DOHH2 (cell line): ENCODE results near the gene CRTC2.

Source experiments
- H3F3A ChIP-seq: fragments of 200-600 bp; sonication (generic), shearing (Covaris generic); 2 replicates; pipeline ENCODE4 v1.6.0; 2016; ENCODE audit warnings: antibody characterized with exemption, mild to moderate bottlenecking; ENCODE audit not compliant: control insufficient read depth, insufficient read depth
- H3K27ac ChIP-seq: fragments of 200-600 bp; sonication (generic); 2 replicates; pipeline ENCODE4 v1.5.1; 2014; ENCODE audit warnings: low read depth, mild to moderate bottlenecking, low read length, moderate library complexity
- H3K27me3 ChIP-seq: fragments of 200-600 bp; sonication (generic); 2 replicates; pipeline ENCODE4 v1.6.1; 2014; ENCODE audit warnings: mild to moderate bottlenecking, low read length, mixed read lengths; ENCODE audit not compliant: control insufficient read depth
- H3K36me3 ChIP-seq: fragments of 200-600 bp; sonication (generic); 2 replicates; pipeline ENCODE4 v1.6.1; 2014; ENCODE audit warnings: mild to moderate bottlenecking, low read length, moderate library complexity, mixed read lengths; ENCODE audit not compliant: control insufficient read depth
- H3K4me1 ChIP-seq: fragments of 200-600 bp; sonication (generic); 2 replicates; pipeline ENCODE4 v1.6.1; 2014; ENCODE audit warnings: mild to moderate bottlenecking, low read length, mixed read lengths; ENCODE audit not compliant: control insufficient read depth
- H3K4me2 ChIP-seq: fragments of 200-600 bp; sonication (generic); 2 replicates; pipeline ENCODE4 v1.6.0; 2014; ENCODE audit warnings: mild to moderate bottlenecking, low read length, moderate library complexity
- H3K4me3 ChIP-seq: fragments of 200-600 bp; sonication (generic); 2 replicates; pipeline ENCODE4 v1.5.1; 2014; ENCODE audit warnings: mild to moderate bottlenecking, low read length, mixed read lengths
- H3K79me2 ChIP-seq: fragments of 200-600 bp; sonication (generic); 2 replicates; pipeline ENCODE4 v1.6.1; 2014; ENCODE audit warnings: mild to moderate bottlenecking, low read length, mixed read lengths; ENCODE audit not compliant: control insufficient read depth
- H3K9me2 ChIP-seq: fragments of 200-600 bp; sonication (generic); replicated peaks from 2 replicates; pipeline ENCODE4 v1.6.1; 2014; ENCODE audit warnings: mild to moderate bottlenecking, low read length, mixed read lengths; ENCODE audit not compliant: control insufficient read depth
- H3K9me3 ChIP-seq: fragments of 200-600 bp; sonication (generic); 2 replicates; pipeline ENCODE4 v1.6.1; 2014; ENCODE audit warnings: antibody characterized with exemption, low read length, mixed read lengths; ENCODE audit not compliant: control insufficient read depth, insufficient read depth
- H4K20me1 ChIP-seq: fragments of 200-600 bp; sonication (generic); 2 replicates; pipeline ENCODE4 v1.6.0; 2014; ENCODE audit warnings: low read depth, mild to moderate bottlenecking, antibody characterized with exemption, low read length, moderate library complexity; ENCODE audit not compliant: control insufficient read depth, insufficient read depth
- EZH2phosphoT487 ChIP-seq: fragments of 200-600 bp; sonication (generic); IDR thresholded peaks from 2 replicates; pipeline ENCODE4 v1.6.1; 2017; ENCODE audit warnings: borderline replicate concordance, mild to moderate bottlenecking, antibody characterized with exemption, low read length, moderate library complexity, mixed read lengths
- TF ChIP-seq, protein P1 (sequence below): fragments of 200-600 bp; sonication (generic); IDR thresholded peaks from one replicate; pipeline ENCODE4 v1.5.1; 2014; ENCODE audit warnings: antibody characterized with exemption, mild to moderate bottlenecking, low read depth, low read length; ENCODE audit not compliant: poor library complexity, severe bottlenecking

CRTC2 gene

DNA sequence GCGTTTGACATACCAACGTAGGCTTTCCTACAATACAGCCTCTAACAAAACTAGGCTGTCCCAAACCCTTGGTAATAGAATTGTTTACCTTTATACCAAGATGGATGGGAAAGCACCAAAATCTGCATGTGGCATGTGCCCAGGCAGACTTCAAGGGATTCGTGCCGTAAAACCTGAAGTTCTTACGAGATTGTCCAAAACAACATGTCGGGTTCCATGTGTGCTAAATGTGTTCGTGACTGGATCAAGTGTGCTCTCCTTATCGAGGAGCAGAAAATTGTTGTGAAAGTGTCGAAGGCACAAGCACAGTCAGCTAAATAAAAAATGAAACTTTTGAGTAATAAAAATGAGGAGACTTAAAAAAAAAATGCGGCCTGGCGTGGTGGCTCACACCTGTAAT, 37.2 kb upstream of the CRTC2 start:
- Histone ChIP-seq H3K27ac (no peak overlapping the region), H3K9me3 (no peaks in the 10 kb centered on the region), H3K27me3 (no peaks in the 10 kb centered on the region), H3F3A (peaks cover 50% of the 10 kb centered on the region), H3K4me3 (no peak overlapping the region), H3K79me2 (peaks cover 25% of the 10 kb centered on the region), H3K9me2 (no peaks in the 10 kb centered on the region), H3K4me1 (peaks cover 21% of the 10 kb centered on the region), H3K4me2 (no peak overlapping the region), H4K20me1 (0 out of 2 replicates have a peak, but pooled peaks cover 4% of the 10 kb centered on the region), H3K36me3 (peaks cover 49% of the 10 kb centered on the region)
- TF ChIP-seq, protein P1, sequence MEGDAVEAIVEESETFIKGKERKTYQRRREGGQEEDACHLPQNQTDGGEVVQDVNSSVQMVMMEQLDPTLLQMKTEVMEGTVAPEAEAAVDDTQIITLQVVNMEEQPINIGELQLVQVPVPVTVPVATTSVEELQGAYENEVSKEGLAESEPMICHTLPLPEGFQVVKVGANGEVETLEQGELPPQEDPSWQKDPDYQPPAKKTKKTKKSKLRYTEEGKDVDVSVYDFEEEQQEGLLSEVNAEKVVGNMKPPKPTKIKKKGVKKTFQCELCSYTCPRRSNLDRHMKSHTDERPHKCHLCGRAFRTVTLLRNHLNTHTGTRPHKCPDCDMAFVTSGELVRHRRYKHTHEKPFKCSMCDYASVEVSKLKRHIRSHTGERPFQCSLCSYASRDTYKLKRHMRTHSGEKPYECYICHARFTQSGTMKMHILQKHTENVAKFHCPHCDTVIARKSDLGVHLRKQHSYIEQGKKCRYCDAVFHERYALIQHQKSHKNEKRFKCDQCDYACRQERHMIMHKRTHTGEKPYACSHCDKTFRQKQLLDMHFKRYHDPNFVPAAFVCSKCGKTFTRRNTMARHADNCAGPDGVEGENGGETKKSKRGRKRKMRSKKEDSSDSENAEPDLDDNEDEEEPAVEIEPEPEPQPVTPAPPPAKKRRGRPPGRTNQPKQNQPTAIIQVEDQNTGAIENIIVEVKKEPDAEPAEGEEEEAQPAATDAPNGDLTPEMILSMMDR: no peak
- TF ChIP-seq EZH2phosphoT487: no peak

DNA sequence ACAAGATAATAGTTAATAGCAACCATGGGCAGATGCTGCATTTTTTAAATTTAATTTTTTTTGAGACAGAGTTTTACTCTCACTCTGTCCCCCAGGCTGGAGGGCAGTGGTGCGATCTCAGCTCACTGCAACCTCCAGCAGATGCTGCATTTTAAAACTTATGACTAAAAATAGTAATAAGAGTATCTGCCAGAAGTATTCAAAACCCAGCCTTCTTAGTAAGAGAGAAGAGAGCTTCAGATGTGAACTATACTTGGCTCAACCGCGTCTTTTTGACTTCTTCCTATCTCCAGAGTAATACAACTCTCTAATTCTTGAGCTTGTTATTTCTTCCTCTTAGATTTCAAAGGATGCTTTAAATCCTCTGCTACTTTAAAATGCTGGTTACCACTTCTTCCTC, 36.8 kb upstream of the CRTC2 start:
- Histone ChIP-seq H3K27ac (no peak overlapping the region), H3K4me3 (no peak overlapping the region), H3K27me3 (no peaks in the 10 kb centered on the region), H3K79me2 (peaks cover 26% of the 10 kb centered on the region), H4K20me1 (0 out of 2 replicates have a peak, but pooled peaks cover 4% of the 10 kb centered on the region), H3K9me3 (no peaks in the 10 kb centered on the region), H3K4me1 (peaks cover 24% of the 10 kb centered on the region), H3K36me3 (peaks cover 50% of the 10 kb centered on the region), H3F3A (peaks cover 50% of the 10 kb centered on the region), H3K4me2 (no peak overlapping the region), H3K9me2 (no peaks in the 10 kb centered on the region)
- TF ChIP-seq, protein P1: no peak
- TF ChIP-seq EZH2phosphoT487: no peak

DNA sequence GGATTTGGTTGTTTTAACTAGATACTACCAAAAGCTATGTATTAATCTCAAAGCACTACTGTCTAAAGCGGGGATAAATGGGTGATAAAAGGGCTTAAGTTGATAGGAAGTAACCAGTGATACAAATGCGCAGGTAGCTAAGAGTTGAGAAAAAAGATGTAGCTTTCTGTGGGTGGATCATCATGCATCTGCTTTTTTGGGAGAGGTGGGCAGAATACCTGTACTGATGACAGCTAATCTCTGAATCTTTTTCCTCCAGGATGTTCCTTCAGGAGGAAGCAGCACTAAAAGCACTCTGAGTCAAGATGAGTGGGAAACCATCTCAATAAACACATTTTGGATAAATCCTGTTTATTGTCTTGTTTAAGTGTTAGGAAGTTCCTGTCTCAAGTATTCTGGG, 33.4 kb upstream of the CRTC2 start:
- H3K79me2 ChIP-seq: peaks cover 26% of the 10 kb centered on the region
- peaks cover 56% of the 10 kb centered on the region for H3F3A ChIP-seq
- 0 out of 2 replicates have a peak, but pooled peaks cover 4% of the 10 kb centered on the region for H4K20me1 ChIP-seq
- peak overlapping the region; percentile 90 for H3K4me2 ChIP-seq
- H3K4me1 ChIP-seq: peaks cover 37% of the 10 kb centered on the region
- no peaks in the 10 kb centered on the region for H3K9me2 ChIP-seq
- TF ChIP-seq, protein P1: no peak
- no peak for TF ChIP-seq EZH2phosphoT487
- peak overlapping the region; percentile 91 for H3K4me3 ChIP-seq
- H3K27ac ChIP-seq: peak overlapping the region; percentile 76
- no peaks in the 10 kb centered on the region for H3K9me3 ChIP-seq
- H3K27me3 ChIP-seq: no peaks in the 10 kb centered on the region
- peaks cover 50% of the 10 kb centered on the region for H3K36me3 ChIP-seq
